Gastroesophageal sphincter (tissue), 4 donors: ENCODE data around the gene PRR14L. TPM values are rescaled to one million over a fixed set of nuclear protein-coding genes. Genes with fewer than 3 reads are reported as not detected.
"Not testable (repeated sequence)": the region's sequence is repeated elsewhere in the genome, so short reads cannot be mapped to it uniquely, and the experiment has no call there.

Experiments used
- ATAC-seq: fragments of 150-250 bp; one replicate; pipeline ENCODE4 v1.9.1; 2016; ENCODE audit warnings: mild to moderate bottlenecking, moderate library complexity
- H3K27ac ChIP-seq, 4 donors: fragments of 200-600 bp; sonication (generic) in 3 of 4; 1 replicate in 3 of 4; 2 replicates in 1 of 4; pipeline ENCODE4 v1.5.1; 2016 to 2019
- H3K27me3 ChIP-seq: fragments of 200-600 bp; sonication (generic); one replicate; pipeline ENCODE4 v1.5.1; 2019
- H3K36me3 ChIP-seq, 2 donors: fragments of 200-600 bp; sonication (generic); one replicate each; pipeline ENCODE4 v1.5.1; 2019; ENCODE audit warnings: control low read depth in 1 of 2
- H3K4me1 ChIP-seq, 3 donors: fragments of 200-600 bp; sonication (generic); 1 replicate in 2 of 3; 2 replicates in 1 of 3; pipeline ENCODE4 v1.5.1; 2016 to 2019; ENCODE audit warnings: control low read depth in 2 of 3
- H3K4me3 ChIP-seq, 2 donors: fragments of 200-600 bp; sonication (generic); one replicate each; pipeline ENCODE4 v1.5.1; 2019; ENCODE audit warnings: mild to moderate bottlenecking in 1 of 2, moderate library complexity in 1 of 2
- H3K9me3 ChIP-seq, 3 donors: fragments of 200-600 bp; sonication (generic); one replicate each; pipeline ENCODE4 v1.5.1; 2017 to 2019; ENCODE audit warnings: control low read depth in 2 of 3
- EP300 ChIP-seq: sonication (generic); formaldehyde crosslinking; IDR thresholded peaks from one replicate; pipeline ENCODE4 v1.6.1; 2017; ENCODE audit warnings: antibody characterized with exemption, mild to moderate bottlenecking
- POLR2A ChIP-seq, 2 donors: fragments of 450-650 bp; IDR thresholded peaks; one replicate each; pipeline ENCODE4 v1.6.1; 2017; ENCODE audit warnings: antibody characterized with exemption in 2 of 2, mild to moderate bottlenecking in 2 of 2, moderate library complexity in 1 of 2
- POLR2AphosphoS5 ChIP-seq: sonication (generic); formaldehyde crosslinking; IDR thresholded peaks from one replicate; pipeline ENCODE4 v1.6.1; 2017; ENCODE audit warnings: antibody characterized with exemption
- WGBS, 2 donors: methylation state at CpG; one replicate each; pipeline ENCODE4 v1.1.5; 2018; ENCODE audit warnings: low coverage in 1 of 2; 5-methylcytosine and 5-hydroxymethylcytosine counted together
- total RNA-seq, 4 donors: library from RNA; depleted of rRNA; stranded (reverse); fragments of >200 nt; gene quantifications; one replicate each; pipeline ENCODE4 v1.1.0, GENCODE V29; 2016
- TF ChIP-seq, protein P1 (sequence below), 4 experiments: fragments of 200-600 bp in 2 of 4; fragments of 450-650 bp in 2 of 4; sonication (generic) in 1 of 4; IDR thresholded peaks; one replicate each; pipeline ENCODE4 v1.5.1; 2017 to 2019; ENCODE audit warnings: antibody characterized with exemption in 4 of 4, mild to moderate bottlenecking in 2 of 4, moderate library complexity in 2 of 4

The PRR14L gene
- total RNA-seq, 4 donors from 2014 or later, result 16.0 to 24.5 (median 19.0) TPM

DNA sequence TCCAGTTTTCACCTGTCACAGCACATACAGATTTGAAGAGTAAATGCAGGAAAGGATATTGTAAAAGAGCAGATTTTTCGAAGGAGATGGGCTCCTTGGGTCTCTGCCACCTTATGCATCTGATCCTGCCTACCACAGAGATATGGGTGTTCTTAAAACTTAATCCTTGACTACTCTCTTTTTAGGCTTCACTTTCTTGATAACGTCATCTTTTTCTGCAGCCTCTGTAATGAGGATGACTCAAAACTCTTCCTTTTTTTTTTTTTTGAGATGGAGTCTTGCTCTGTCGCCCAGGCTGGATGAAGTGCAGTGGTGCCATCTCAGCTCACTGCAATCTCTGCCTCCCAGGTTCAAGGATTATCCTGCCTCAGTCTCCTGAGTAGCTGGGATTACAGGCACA is 7.8 kb downstream of the PRR14L start:
- no peaks in the 10 kb centered on the region for H3K9me3 ChIP-seq
- H3K4me3 ChIP-seq, result no peak overlapping the region
- peaks cover 0 to 35% (median 7%) of the 10 kb centered on the region in 3 donors for H3K4me1 ChIP-seq
- TF ChIP-seq POLR2A (IDR thresholded peaks at IDR 0.05) (no peak), EP300 (no peak), POLR2AphosphoS5 (no peak)
- TF ChIP-seq, protein P1, sequence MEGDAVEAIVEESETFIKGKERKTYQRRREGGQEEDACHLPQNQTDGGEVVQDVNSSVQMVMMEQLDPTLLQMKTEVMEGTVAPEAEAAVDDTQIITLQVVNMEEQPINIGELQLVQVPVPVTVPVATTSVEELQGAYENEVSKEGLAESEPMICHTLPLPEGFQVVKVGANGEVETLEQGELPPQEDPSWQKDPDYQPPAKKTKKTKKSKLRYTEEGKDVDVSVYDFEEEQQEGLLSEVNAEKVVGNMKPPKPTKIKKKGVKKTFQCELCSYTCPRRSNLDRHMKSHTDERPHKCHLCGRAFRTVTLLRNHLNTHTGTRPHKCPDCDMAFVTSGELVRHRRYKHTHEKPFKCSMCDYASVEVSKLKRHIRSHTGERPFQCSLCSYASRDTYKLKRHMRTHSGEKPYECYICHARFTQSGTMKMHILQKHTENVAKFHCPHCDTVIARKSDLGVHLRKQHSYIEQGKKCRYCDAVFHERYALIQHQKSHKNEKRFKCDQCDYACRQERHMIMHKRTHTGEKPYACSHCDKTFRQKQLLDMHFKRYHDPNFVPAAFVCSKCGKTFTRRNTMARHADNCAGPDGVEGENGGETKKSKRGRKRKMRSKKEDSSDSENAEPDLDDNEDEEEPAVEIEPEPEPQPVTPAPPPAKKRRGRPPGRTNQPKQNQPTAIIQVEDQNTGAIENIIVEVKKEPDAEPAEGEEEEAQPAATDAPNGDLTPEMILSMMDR (IDR thresholded peaks at IDR 0.05), result no peak
- no peak overlapping the region for H3K27ac ChIP-seq
- ATAC-seq, result no peak
- H3K36me3 ChIP-seq, result peaks cover 0 to 38% of the 10 kb centered on the region in 2 donors
- H3K27me3 ChIP-seq, result no peaks in the 10 kb centered on the region
- WGBS, 2 donors, result 65 to 74% methylated on average over 3 of the region's 3 CpGs

DNA sequence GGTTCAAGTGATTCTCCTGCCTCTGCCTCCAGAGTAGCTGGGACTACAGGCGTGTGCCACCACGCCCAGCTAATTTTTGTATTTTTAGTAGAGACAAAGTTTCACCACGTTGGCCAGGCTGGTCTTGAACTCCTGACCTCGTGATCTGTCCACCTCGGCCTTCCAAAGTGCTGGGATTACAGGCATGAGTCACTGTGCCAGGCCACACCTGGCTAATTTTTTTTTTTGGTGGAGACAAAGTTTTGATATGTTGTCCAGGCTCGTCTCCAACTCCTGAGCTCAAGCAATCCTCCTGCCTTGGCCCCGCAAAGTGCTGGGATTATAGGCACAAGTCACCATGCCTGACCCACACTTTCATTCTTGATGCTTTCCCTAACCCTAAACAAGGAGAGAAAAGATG is 9.6 kb downstream of the PRR14L start:
- H3K27me3 ChIP-seq, ATAC-seq, H3K4me3 ChIP-seq, H3K9me3 ChIP-seq: not testable (repeated sequence)
- peaks cover 0 to 42% of the 10 kb centered on the region in 2 donors for H3K36me3 ChIP-seq
- 60% methylated on average over 3 of the region's 7 CpGs; no CpG with 5 or more reads in 1 of the 2 donors for WGBS, 2 donors
- peaks cover 0 to 32% (median 7%) of the 10 kb centered on the region in 3 donors for H3K4me1 ChIP-seq
- peak overlapping the region in 3 of 4 donors; percentile 23 to 43 (median 41) for H3K27ac ChIP-seq

DNA sequence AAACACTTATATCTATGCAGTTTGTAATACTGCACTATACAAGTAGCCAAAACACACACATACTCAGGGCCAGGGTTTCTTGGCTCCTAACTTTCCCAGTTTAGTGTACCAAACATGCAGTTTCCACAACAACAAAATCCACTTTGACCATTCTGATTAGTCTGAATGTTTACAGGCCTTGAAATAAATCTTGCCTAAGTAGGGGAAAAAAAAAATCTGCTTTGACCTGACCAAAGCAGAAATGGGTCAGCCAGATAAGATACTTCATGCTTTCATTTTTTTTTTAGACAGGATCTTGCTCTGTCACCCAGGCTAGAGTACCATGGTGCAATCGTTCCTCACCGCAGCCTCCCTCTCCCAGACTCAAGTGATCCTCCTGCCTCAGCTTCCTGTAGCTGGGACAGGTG is 10.1 kb downstream of the PRR14L start:
- ATAC-seq, result peak; percentile 53
- Histone ChIP-seq H3K9me3 (no peaks in the 10 kb centered on the region), H3K4me3 (no peak overlapping the region), H3K36me3 (peaks cover 0 to 42% of the 10 kb centered on the region in 2 donors), H3K4me1 (peaks cover 0 to 32% (median 7%) of the 10 kb centered on the region in 3 donors), H3K27ac (peak overlapping the region in 3 of 4 donors; percentile 23 to 43 (median 41)), H3K27me3 (no peaks in the 10 kb centered on the region)
- TF ChIP-seq POLR2A (IDR thresholded peaks at IDR 0.05) (no peak), POLR2AphosphoS5 (peak; percentile 29)
- WGBS, 2 donors, result 24 to 60% methylated on average over 2 of the region's 2 CpGs

DNA sequence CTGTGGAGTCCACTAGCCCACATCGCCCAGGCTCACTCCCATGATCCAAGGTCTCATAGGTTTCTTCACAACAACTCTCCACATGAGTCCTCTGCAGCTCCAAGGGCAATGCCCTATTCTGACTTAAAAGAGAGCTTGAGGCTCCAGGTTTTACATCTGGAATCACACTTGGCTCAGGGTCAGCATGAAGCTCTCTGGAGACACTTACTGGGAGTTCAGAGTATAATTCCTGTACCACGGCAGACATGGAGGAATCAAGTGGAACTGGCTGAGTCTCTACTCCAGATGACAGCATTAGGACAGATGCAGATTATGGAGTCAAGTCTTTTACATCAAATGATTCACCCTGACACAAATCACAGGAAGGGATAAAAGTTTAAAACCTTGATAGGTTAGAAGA is 11.4 kb downstream of the PRR14L start:
- Histone ChIP-seq H3K4me1 (peaks cover 0 to 32% (median 7%) of the 10 kb centered on the region in 3 donors), H3K36me3 (peaks cover 0 to 42% of the 10 kb centered on the region in 2 donors), H3K4me3 (no peak overlapping the region), H3K27me3 (no peaks in the 10 kb centered on the region), H3K9me3 (no peaks in the 10 kb centered on the region), H3K27ac (no peak overlapping the region)
- WGBS, 2 donors, result 47% methylated on average over 2 of the region's 2 CpGs; no CpG with 5 or more reads in 1 of the 2 donors
- TF ChIP-seq POLR2AphosphoS5 (no peak), EP300 (no peak), POLR2A (IDR thresholded peaks at IDR 0.05) (no peak)
- TF ChIP-seq, protein P1 (IDR thresholded peaks at IDR 0.05), result no peak
- no peak for ATAC-seq

DNA sequence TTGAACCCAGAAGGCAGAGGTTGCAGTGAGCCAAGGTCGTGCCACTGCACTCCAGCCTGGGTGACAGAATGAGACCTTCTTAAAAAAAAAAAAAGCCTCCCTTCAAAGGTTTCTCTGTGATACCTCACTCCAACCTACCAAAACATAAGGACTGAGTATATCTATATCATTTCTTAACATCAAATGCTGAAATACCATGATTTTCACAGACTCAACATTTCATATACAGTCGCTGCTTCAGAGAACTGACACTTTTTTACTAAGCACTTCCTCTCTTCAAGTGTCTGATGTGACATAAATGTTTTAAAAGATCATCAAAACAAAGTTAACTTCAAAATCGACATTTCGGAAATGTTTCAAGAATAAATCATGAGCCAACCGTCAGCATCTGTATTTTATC is 12.0 kb downstream of the PRR14L start:
- TF ChIP-seq, protein P1 (IDR thresholded peaks at IDR 0.05), result no peak
- TF ChIP-seq POLR2A (IDR thresholded peaks at IDR 0.05) (no peak), EP300 (no peak), POLR2AphosphoS5 (no peak)
- WGBS, 2 donors, result 78 to 80% methylated on average over 4 to 5 of the region's 5 CpGs
- peaks cover 0 to 40% of the 10 kb centered on the region in 2 donors for H3K36me3 ChIP-seq

DNA sequence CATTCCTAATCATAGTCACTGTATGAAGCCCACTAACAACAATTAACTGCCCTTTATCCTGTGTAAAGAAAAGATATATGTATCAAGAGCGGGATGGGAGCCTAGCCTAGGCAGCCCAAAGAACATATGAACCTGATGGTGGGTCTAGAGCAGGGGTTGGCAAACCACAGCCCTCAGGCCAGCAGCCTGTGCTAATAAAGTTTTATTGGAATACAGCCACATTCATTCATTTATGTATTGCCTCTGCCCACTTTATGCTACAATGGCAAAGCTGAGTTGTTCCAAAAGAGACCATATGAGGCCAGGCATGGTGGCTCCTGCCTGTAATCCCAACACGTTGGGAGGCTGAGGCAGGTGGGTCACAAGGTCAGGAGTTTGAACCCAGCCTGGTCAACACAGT is 13.5 kb downstream of the PRR14L start:
- Histone ChIP-seq H3K4me1 (peaks cover 0 to 28% (median 7%) of the 10 kb centered on the region in 3 donors), H3K9me3 (no peaks in the 10 kb centered on the region), H3K27ac (no peak overlapping the region), H3K27me3 (no peaks in the 10 kb centered on the region), H3K36me3 (peaks cover 0 to 32% of the 10 kb centered on the region in 2 donors), H3K4me3 (no peak overlapping the region)
- TF ChIP-seq POLR2AphosphoS5, result no peak
- TF ChIP-seq, protein P1 (IDR thresholded peaks at IDR 0.05), result no peak
- TF ChIP-seq EP300, result no peak
- TF ChIP-seq POLR2A (IDR thresholded peaks at IDR 0.05), result no peak
- WGBS, 2 donors, result 100% methylated on average over 1 of the region's 2 CpGs
- ATAC-seq, result no peak

More for the DNA sequence above, 12.0 kb downstream of the PRR14L start:
- no peak overlapping the region for H3K27ac ChIP-seq
- H3K4me3 ChIP-seq, result no peak overlapping the region
- H3K9me3 ChIP-seq, result no peaks in the 10 kb centered on the region
- H3K27me3 ChIP-seq, result no peaks in the 10 kb centered on the region
- H3K4me1 ChIP-seq, result peaks cover 0 to 32% (median 7%) of the 10 kb centered on the region in 3 donors
- ATAC-seq, result no peak
